ENCODE results near the gene ODAD2. TPM values are rescaled to one million over a fixed set of nuclear protein-coding genes. Genes with fewer than 3 reads are reported as not detected.

ODAD2 gene
- total and polyA plus RNA-seq, 11 donors: 0.21 to 1.5 (median 0.64) TPM; not detected in 6

- Histone ChIP-seq H3K9me3 (peaks cover 0 to 25% (median 4%) of the 10 kb centered on the region in 12 donors), H3K27ac (no peak overlapping the region), H3K36me3 (no peaks in the 10 kb centered on the region), H3K27me3 (no peaks in the 10 kb centered on the region), H3K4me3 (no peak overlapping the region), H3K4me1 (no peaks in the 10 kb centered on the region)
- WGBS, 4 donors: 61 to 74% (median 68%) methylated on average over 1 of the region's 1 CpG
- intact Hi-C loops (cut with DNase I): no loop called here
- no peak for TF ChIP-seq POLR2A (IDR thresholded peaks at IDR 0.05)
- TF ChIP-seq CTCF (IDR thresholded peaks at IDR 0.05): no peak
- no peak for ATAC-seq
- no peak for DNase-seq
Measured at GRCh38 chr10:27884185-27884641, 114.7 kb downstream of the ODAD2 start.

GRCh38 chr10:27878281-27878680, 120.6 kb downstream of the ODAD2 start:
- Histone ChIP-seq H3K4me1 (no peaks in the 10 kb centered on the region), H3K9me3 (peaks cover 0 to 2% (median 0%) of the 10 kb centered on the region in 12 donors), H3K27ac (no peak overlapping the region), H3K36me3 (no peaks in the 10 kb centered on the region), H3K27me3 (no peaks in the 10 kb centered on the region), H3K4me3 (no peak overlapping the region)
- TF ChIP-seq POLR2A (IDR thresholded peaks at IDR 0.05) (no peak), CTCF (IDR thresholded peaks at IDR 0.05) (no peak)
- no peak for DNase-seq
- WGBS, 4 donors: 86 to 88% (median 87%) methylated on average over 4 of the region's 4 CpGs
- ATAC-seq: no peak
- intact Hi-C loops (cut with DNase I): no loop called here

GRCh38 chr10:27865221-27865635, 133.7 kb downstream of the ODAD2 start:
- H3K9me3 ChIP-seq: peaks cover 0 to 21% (median 0%) of the 10 kb centered on the region in 12 donors
- TF ChIP-seq CTCF (IDR thresholded peaks at IDR 0.05): no peak
- TF ChIP-seq POLR2A (IDR thresholded peaks at IDR 0.05): no peak
- intact Hi-C loops (cut with DNase I): no loop called here
- H3K4me3 ChIP-seq: no peak overlapping the region
- no peaks in the 10 kb centered on the region for H3K36me3 ChIP-seq
- H3K27ac ChIP-seq: no peak overlapping the region
- H3K27me3 ChIP-seq: no peaks in the 10 kb centered on the region
- no peaks in the 10 kb centered on the region for H3K4me1 ChIP-seq
- DNase-seq: no peak
- no peak for ATAC-seq

DNA sequence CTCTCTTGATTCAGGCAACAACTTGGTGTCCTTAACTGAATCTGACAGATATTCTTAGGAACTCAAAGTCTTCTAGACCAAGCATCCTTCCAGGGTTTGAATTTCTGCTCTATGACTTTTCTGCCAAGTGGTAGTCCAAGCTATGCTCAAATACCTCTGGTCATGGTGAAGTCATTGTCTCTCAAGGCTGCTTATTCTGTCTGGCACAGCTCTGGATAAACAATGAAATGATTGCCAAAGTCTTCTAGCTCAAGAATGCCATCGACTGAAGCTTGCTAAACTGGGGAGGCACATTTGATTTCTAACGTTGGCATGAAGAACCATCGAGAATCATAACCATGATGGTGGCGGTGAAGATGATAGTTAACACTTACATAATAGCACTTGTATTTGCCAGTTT, 137.1 kb downstream of the ODAD2 start:
- no peaks in the 10 kb centered on the region for H3K36me3 ChIP-seq
- H3K4me1 ChIP-seq: peaks cover 0 to 5% (median 0%) of the 10 kb centered on the region in 12 donors
- intact Hi-C loops (cut with DNase I): no loop called here
- H3K27ac ChIP-seq: no peak overlapping the region
- no peaks in the 10 kb centered on the region for H3K9me3 ChIP-seq
- TF ChIP-seq POLR2A (IDR thresholded peaks at IDR 0.05) (no peak), CTCF (IDR thresholded peaks at IDR 0.05) (no peak)
- no peak overlapping the region for H3K4me3 ChIP-seq
- ATAC-seq (no peak), DNase-seq (no peak)
- H3K27me3 ChIP-seq: no peaks in the 10 kb centered on the region
- 79 to 92% (median 89%) methylated on average over 4 of the region's 4 CpGs for WGBS, 4 donors

Measured in heart left ventricle (tissue), 16 donors.